Large intestine (tissue), 3 donors: Measurements from ENCODE around the gene STPG4. TPM values are rescaled to one million over a fixed set of nuclear protein-coding genes. Genes with fewer than 3 reads are reported as not detected.

Experiments
- DNase-seq, 2 donors: peaks; one replicate each; pipeline versions ENCODE4 v3.0.0 to v3.0.0-alpha.2; 2013
- H3K27ac ChIP-seq: one replicate; pipeline ENCODE4 v1.5.1; 2013; ENCODE audit warnings: low read length
- H3K27me3 ChIP-seq: 2 replicates; pipeline ENCODE4 v1.6.1; 2013; ENCODE audit warnings: low read length; ENCODE audit not compliant: control insufficient read depth, insufficient read depth
- H3K36me3 ChIP-seq: 2 replicates; pipeline ENCODE4 v1.6.1; 2013; ENCODE audit warnings: low read length; ENCODE audit not compliant: control insufficient read depth, insufficient read depth
- H3K4me1 ChIP-seq: one replicate; pipeline ENCODE4 v1.6.1; 2013; ENCODE audit warnings: low read length; ENCODE audit not compliant: control insufficient read depth, insufficient read depth
- H3K4me3 ChIP-seq: one replicate; pipeline ENCODE4 v1.5.1; 2013; ENCODE audit warnings: low read length
- H3K9me3 ChIP-seq: one replicate; pipeline ENCODE4 v1.6.1; 2013; ENCODE audit warnings: mild to moderate bottlenecking, low read depth, low read length, moderate library complexity; ENCODE audit not compliant: control insufficient read depth
- WGBS: methylation state at CpG from one replicate; pipeline ENCODE4 v1.1.5; 2013; ENCODE audit warnings: low lambda C conversion rate; ENCODE audit not compliant: insufficient coverage; 5-methylcytosine and 5-hydroxymethylcytosine counted together
- polyA plus RNA-seq: library from polyadenylated mRNA; unstranded; fragments of 120-200 nt; gene quantifications from one replicate; pipeline ENCODE4 v1.2.1, GENCODE V29; 2013

Gene STPG4
- polyA plus RNA-seq, 1 donor: 0.18 TPM

DNA sequence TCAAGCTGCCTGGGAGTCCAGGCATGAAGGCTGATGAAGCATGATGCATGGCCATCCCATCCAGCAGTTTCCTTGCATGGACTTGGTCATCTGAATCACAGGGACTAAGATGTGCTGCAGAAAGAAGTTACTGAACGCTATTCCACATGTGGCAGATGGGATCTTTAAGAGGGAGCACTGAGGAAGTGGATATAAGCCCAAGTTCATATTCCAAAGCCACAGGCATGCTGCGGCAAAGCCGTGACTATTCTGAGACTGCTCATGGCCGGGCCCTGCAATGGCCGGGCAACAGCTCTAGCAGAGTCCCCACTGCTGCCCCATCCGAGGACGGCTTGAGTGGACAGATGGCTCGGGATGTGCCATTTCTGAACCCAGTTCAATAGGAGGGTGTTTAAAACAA, 61.5 kb downstream of the STPG4 start:
- Histone ChIP-seq H3K4me1 (peaks cover 6% of the 10 kb centered on the region), H3K36me3 (no peaks in the 10 kb centered on the region), H3K9me3 (no peaks in the 10 kb centered on the region), H3K4me3 (no peak overlapping the region), H3K27me3 (no peaks in the 10 kb centered on the region), H3K27ac (no peak overlapping the region)
- DNase-seq: no peak
- no CpG with 5 or more reads among the region's 8 CpGs for WGBS

DNA sequence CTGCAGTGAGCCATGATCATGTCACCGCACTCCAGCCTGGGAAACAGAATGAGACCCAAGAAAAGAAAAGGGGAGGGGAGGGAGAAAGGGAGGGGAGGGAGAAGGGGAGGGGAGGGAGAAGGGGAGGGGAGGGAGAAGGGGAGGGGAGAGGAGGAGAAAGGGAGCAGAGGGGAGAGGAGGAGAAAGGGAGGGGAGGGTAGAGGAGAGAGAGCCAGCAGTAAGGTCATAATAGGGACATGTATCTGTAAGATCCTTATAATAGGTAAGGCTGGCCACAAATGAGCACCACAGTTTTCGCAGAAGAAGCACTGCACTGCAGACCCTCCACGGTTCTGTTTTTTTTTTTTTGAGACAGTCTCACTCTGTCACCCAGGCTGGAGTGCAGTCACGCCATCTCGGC, 62.6 kb downstream of the STPG4 start:
- no peak overlapping the region for H3K27ac ChIP-seq
- peaks cover 13% of the 10 kb centered on the region for H3K4me1 ChIP-seq
- H3K27me3 ChIP-seq: no peaks in the 10 kb centered on the region
- no peaks in the 10 kb centered on the region for H3K9me3 ChIP-seq
- no CpG with 5 or more reads among the region's 5 CpGs for WGBS
- no peak overlapping the region for H3K4me3 ChIP-seq
- H3K36me3 ChIP-seq: no peaks in the 10 kb centered on the region
- DNase-seq: no peak

DNA sequence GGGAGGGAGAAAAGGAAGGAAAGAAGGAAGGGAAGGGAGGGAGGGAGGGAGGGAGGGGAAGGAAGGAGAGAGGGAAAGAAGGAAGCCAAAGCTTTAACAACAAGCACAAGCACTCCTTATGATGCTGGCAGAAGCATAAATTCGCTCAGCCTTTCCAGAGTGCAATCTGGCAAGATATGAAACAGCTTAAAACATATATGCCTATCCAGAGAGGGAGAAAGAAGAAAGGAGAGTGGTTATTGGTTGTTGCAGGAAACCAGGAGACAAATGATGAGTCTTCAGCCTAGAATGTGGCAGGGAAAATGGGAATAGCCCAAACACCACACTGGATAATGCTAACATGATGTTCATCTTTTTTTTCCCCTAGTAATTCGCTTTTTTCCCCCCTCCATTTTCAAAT, 64.0 kb downstream of the STPG4 start:
- Histone ChIP-seq H3K4me1 (peaks cover 21% of the 10 kb centered on the region), H3K27ac (no peak overlapping the region), H3K9me3 (no peaks in the 10 kb centered on the region), H3K27me3 (no peaks in the 10 kb centered on the region), H3K4me3 (no peak overlapping the region), H3K36me3 (no peaks in the 10 kb centered on the region)
- no peak for DNase-seq
- 86% methylated on average over 2 of the region's 2 CpGs for WGBS

DNA sequence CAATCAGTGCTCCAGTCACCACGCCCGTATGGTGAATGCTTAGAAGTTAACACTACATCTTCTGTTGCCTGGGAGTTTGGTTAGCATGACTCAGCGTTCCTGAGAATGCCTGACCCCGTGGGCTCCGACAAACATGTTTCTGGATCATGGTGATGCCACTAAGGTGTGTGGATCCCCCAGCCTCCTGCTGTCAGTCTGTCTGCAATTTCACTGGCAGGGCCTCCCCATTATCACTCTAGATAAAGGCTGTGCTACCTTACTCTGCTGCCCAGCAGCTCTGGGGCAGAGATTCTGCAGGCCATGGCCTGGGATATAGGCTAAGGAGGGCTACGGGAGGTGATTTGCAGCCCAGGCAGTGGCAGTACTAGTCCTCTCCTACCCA, 66.0 kb downstream of the STPG4 start:
- peaks cover 21% of the 10 kb centered on the region for H3K4me1 ChIP-seq
- no peaks in the 10 kb centered on the region for H3K27me3 ChIP-seq
- no peaks in the 10 kb centered on the region for H3K36me3 ChIP-seq
- peak overlapping the region; percentile 48 for H3K27ac ChIP-seq
- H3K9me3 ChIP-seq: no peaks in the 10 kb centered on the region
- DNase-seq: peak; percentile 66 to 89
- WGBS: no CpG with 5 or more reads among the region's 6 CpGs
- H3K4me3 ChIP-seq: no peak overlapping the region

DNA sequence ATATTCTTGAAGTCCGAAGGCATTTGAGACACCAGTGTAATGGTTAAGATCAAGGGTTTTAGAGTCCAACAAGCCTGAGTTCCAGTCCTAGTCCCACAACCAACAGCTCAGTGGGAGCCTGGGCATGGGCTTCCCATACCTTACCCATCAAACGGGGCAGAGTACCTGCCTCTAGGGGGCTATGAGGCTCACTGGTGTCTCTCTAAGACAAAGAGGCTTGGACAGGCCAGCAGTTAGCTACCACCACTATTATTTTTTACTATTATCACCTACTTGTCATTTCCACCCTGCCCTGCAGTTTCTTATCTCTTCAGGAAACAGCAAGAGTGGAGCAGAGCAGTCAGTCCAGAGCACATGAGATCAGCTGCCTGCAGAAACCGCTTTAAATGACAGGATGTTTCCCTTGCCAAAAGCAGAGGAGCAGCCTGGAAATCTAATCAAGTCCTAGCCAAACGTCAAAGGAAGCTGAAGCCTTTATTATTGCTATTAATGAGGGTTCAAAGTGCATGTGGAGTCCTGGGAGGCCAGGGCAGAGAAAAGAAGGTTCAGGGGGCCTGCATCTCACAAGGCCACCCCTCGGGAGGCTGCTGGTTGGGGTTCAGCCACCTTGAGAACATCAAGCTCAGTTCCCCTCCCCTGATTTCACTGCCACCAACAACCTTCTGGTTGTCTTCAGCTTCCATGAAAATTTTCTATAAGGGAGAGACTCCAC, 66.6 kb downstream of the STPG4 start:
- DNase-seq: peak; percentile 70 to 90
- no peak overlapping the region for H3K4me3 ChIP-seq
- WGBS: no CpG with 5 or more reads among the region's 5 CpGs

DNA sequence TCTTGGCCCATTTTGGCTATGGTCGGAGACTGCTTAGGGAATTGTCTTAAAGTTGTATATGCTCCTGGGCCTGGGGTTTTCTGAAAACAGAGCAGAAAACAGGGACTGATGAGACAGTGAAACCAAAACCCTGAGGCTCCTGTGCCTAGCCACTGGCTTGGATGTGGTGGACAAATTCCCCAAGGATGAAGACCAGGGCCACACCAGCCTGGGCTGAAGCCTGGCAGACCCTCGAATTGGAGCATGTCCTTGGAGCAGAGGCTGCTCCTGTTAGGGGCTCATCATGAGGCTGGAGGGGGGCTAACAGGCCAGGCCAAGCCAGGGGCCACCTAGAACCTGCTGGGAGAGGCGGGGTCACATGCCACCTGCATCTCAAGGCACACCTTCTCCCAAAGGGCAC, 68.1 kb downstream of the STPG4 start:
- Histone ChIP-seq H3K27me3 (no peaks in the 10 kb centered on the region), H3K27ac (no peak overlapping the region), H3K4me1 (peaks cover 21% of the 10 kb centered on the region), H3K4me3 (no peak overlapping the region), H3K9me3 (no peaks in the 10 kb centered on the region), H3K36me3 (no peaks in the 10 kb centered on the region)
- DNase-seq: no peak
- no CpG with 5 or more reads among the region's 3 CpGs for WGBS

More for the DNA sequence above, 66.6 kb downstream of the STPG4 start:
- H3K9me3 ChIP-seq: no peaks in the 10 kb centered on the region
- H3K4me1 ChIP-seq: peaks cover 21% of the 10 kb centered on the region
- peak overlapping the region; percentile 48 for H3K27ac ChIP-seq
- H3K36me3 ChIP-seq: no peaks in the 10 kb centered on the region
- H3K27me3 ChIP-seq: no peaks in the 10 kb centered on the region

GRCh38 chr2:47086571-47086970, 68.5 kb downstream of the STPG4 start:
- no peaks in the 10 kb centered on the region for H3K9me3 ChIP-seq
- H3K27me3 ChIP-seq: no peaks in the 10 kb centered on the region
- no peak for DNase-seq
- no CpG with 5 or more reads among the region's 6 CpGs for WGBS
- peaks cover 21% of the 10 kb centered on the region for H3K4me1 ChIP-seq
- no peak overlapping the region for H3K4me3 ChIP-seq
- H3K27ac ChIP-seq: no peak overlapping the region
- H3K36me3 ChIP-seq: no peaks in the 10 kb centered on the region

DNA sequence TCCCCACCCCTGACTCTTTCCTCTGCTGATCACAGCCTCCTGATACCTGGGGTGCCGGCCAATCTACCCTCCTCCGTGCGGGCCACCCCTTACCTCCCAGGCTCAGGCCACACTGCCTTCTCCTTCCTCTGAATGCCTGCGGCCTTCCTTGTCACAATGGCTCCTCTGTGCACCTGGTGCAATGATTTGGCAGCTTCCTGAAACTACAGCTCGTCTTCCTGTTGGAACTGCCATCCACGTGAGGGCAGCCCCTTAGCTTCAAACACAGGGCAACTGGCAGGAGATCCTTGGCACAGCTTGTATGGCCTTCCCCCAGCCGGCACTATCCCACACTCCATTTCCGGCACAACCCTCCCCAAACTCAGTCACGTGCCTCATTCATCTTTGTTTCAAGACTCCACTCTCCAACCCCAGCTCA, 69.0 kb downstream of the STPG4 start:
- no peaks in the 10 kb centered on the region for H3K36me3 ChIP-seq
- no peak overlapping the region for H3K27ac ChIP-seq
- DNase-seq: no peak
- H3K9me3 ChIP-seq: peaks cover under 1% of the 10 kb centered on the region
- no peak overlapping the region for H3K4me3 ChIP-seq
- H3K27me3 ChIP-seq: no peaks in the 10 kb centered on the region
- peaks cover 21% of the 10 kb centered on the region for H3K4me1 ChIP-seq
- WGBS: 100% methylated on average over 2 of the region's 9 CpGs

DNA sequence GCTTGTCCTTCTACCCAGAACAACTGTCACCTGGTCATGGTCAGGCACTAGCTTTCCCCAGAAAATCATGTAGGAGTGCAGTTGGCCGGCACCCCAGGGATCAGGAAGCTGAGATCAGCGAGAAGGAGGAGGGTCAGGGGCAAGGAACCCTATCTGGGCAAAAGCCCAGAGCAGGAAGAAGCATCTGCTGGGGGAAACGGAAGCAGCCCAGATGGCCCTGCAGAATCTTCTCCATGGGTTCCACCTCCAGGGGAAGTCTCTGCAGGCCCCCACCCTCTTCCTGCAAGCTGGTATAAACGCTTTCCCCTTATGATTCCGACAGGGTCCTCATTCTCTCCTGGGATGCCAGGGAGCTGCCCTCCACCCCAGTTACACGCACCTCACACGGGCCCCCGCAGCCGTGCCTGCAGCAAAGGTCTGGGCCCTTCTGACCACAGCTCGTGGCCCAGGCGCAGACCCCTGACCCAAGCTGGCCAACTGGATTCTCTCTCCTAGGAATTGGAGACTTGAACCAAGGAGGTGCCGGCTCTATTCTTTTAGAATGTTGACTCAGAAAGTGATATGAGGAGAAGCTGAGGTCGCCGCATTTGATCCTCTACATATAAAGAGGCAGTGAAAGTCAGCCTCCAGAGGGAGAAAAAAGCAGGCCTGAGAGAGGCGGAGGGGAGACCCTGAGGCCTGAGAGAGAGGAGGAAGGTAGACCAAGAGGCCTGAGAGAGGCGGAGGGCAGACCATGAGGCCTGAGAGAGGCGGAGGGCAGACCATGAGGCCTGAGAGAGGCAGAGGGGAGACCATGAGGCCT, 71.0 kb downstream of the STPG4 start:
- Histone ChIP-seq H3K27ac (no peak overlapping the region), H3K27me3 (no peaks in the 10 kb centered on the region), H3K36me3 (no peaks in the 10 kb centered on the region), H3K4me1 (peaks cover 37% of the 10 kb centered on the region), H3K4me3 (no peak overlapping the region), H3K9me3 (peaks cover 3% of the 10 kb centered on the region)
- no peak for DNase-seq
- WGBS: 58% methylated on average over 2 of the region's 17 CpGs

- DNase-seq: no peak
- no peak overlapping the region for H3K27ac ChIP-seq
- H3K36me3 ChIP-seq: no peaks in the 10 kb centered on the region
- no CpG with 5 or more reads among the region's 3 CpGs for WGBS
- H3K9me3 ChIP-seq: peaks cover 4% of the 10 kb centered on the region
- peaks cover 34% of the 10 kb centered on the region for H3K4me1 ChIP-seq
- no peaks in the 10 kb centered on the region for H3K27me3 ChIP-seq
- no peak overlapping the region for H3K4me3 ChIP-seq
Measured at GRCh38 chr2:47083485-47083884, 71.6 kb downstream of the STPG4 start.
